Chondrocyte (in vitro differentiated cells): ENCODE data around the gene CCR4. TPM values are rescaled to one million over a fixed set of nuclear protein-coding genes. Genes with fewer than 3 reads are reported as not detected.
A peak's percentile ranks its signal among the peaks of the same experiment; 100 is the strongest.

Experiments used
- DNase-seq: peaks from one replicate; pipeline ENCODE4 v3.0.0; 2021; ENCODE audit warnings: mixed read lengths, low spot score
- H3K27ac Mint-ChIP-seq: one replicate; pipeline ENCODE4 v1.8.0; 2021; ENCODE audit warnings: mild to moderate bottlenecking, moderate library complexity, mixed read lengths; ENCODE audit not compliant: unreplicated experiment
- H3K27me3 Mint-ChIP-seq: 2 replicates; pipeline ENCODE4 v1.8.0; 2021; ENCODE audit warnings: low read depth, mixed read lengths
- H3K36me3 Mint-ChIP-seq: 2 replicates; pipeline ENCODE4 v1.8.0; 2021; ENCODE audit warnings: low read depth, mixed read lengths
- H3K4me1 Mint-ChIP-seq: 2 replicates; pipeline ENCODE4 v1.8.0; 2021; ENCODE audit warnings: low read depth, mild to moderate bottlenecking, mixed read lengths
- H3K4me3 Mint-ChIP-seq: one replicate; pipeline ENCODE4 v1.8.0; 2021; ENCODE audit warnings: mild to moderate bottlenecking, moderate library complexity, mixed read lengths; ENCODE audit not compliant: unreplicated experiment
- H3K9me3 Mint-ChIP-seq: 2 replicates; pipeline ENCODE4 v1.8.0; 2021; ENCODE audit warnings: low read depth, mixed read lengths
- total RNA-seq: library from RNA; stranded (reverse); gene quantifications from 3 replicates; pipeline ENCODE4 v1.2.1, GENCODE V29; 2021
- TF ChIP-seq, protein P1 (sequence below): fragments of 200-600 bp; sonication (generic); IDR thresholded peaks from 2 replicates; pipeline ENCODE4 v1.5.0; 2021; ENCODE audit warnings: antibody characterized with exemption, mild to moderate bottlenecking, moderate library complexity

Gene CCR4
- total RNA-seq, 1 donor from 2014 or later: not detected

DNA sequence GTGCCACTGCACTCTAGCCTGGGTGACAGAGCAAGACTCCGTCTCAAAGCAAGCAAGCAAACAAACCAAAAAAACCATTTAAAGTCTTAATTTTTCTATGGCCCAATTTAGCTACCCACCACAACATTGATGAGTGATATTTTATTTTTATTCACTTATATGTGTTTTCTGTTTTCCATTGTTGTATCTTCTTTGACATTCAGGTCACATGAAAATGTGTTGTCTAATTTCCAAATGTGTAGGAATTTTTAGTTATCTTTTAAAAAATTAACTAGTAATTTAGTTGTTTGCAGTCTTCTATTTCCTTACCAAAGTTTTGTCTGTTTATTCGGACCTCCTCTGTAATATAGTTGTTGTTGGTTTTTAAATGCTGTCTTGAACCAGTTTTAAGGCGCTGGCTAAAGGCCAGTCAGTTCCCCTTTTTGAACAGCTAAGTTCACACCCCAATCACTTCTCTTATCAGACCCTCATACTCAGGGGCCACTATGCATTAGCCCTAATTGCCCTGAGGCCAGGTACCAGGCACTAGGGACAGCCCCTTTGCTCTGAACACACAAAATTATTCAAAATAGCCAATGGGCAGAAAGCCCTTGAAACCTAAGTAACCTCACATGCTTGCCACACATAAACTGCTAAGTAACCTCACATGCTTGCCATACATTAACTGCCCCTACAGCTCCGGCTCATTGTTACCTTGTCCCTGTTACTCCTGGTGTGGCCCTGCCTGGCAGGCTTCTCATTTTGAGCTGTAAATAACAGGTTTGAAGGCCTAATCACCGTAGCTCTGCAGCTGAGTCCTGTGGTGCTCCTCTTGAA lies 4.3 kb upstream of the CCR4 start:
- H3K4me1 Mint-ChIP-seq: no peaks in the 10 kb centered on the region
- no peaks in the 10 kb centered on the region for H3K9me3 Mint-ChIP-seq
- no peaks in the 10 kb centered on the region for H3K27me3 Mint-ChIP-seq
- TF ChIP-seq, protein P1, sequence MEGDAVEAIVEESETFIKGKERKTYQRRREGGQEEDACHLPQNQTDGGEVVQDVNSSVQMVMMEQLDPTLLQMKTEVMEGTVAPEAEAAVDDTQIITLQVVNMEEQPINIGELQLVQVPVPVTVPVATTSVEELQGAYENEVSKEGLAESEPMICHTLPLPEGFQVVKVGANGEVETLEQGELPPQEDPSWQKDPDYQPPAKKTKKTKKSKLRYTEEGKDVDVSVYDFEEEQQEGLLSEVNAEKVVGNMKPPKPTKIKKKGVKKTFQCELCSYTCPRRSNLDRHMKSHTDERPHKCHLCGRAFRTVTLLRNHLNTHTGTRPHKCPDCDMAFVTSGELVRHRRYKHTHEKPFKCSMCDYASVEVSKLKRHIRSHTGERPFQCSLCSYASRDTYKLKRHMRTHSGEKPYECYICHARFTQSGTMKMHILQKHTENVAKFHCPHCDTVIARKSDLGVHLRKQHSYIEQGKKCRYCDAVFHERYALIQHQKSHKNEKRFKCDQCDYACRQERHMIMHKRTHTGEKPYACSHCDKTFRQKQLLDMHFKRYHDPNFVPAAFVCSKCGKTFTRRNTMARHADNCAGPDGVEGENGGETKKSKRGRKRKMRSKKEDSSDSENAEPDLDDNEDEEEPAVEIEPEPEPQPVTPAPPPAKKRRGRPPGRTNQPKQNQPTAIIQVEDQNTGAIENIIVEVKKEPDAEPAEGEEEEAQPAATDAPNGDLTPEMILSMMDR: no peak
- no peak overlapping the region for H3K4me3 Mint-ChIP-seq
- no peaks in the 10 kb centered on the region for H3K36me3 Mint-ChIP-seq
- H3K27ac Mint-ChIP-seq: no peak overlapping the region
- no peak for DNase-seq

DNA sequence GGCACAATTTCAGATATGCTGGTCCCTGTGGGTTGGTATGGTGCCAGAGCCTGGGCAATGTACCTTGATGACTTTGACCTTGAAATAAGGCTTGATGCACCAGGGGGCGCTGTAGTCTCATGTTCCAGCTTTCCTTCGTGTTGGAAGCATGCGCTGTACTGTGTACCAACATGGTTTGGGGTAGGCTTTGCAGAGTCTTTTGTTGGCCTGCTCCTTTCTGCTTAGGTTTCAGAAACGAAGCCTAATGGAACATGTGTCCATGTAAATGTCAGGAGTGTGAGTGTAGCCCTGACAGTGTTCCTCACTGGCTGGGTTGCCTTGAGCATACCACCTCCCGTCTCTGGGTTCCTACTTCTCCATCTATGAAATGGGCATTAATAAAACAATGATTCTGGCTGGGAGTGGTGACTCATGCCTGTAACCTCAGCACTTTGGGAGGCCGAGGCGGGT lies 3.6 kb upstream of the CCR4 start:
- no peak for DNase-seq

DNA sequence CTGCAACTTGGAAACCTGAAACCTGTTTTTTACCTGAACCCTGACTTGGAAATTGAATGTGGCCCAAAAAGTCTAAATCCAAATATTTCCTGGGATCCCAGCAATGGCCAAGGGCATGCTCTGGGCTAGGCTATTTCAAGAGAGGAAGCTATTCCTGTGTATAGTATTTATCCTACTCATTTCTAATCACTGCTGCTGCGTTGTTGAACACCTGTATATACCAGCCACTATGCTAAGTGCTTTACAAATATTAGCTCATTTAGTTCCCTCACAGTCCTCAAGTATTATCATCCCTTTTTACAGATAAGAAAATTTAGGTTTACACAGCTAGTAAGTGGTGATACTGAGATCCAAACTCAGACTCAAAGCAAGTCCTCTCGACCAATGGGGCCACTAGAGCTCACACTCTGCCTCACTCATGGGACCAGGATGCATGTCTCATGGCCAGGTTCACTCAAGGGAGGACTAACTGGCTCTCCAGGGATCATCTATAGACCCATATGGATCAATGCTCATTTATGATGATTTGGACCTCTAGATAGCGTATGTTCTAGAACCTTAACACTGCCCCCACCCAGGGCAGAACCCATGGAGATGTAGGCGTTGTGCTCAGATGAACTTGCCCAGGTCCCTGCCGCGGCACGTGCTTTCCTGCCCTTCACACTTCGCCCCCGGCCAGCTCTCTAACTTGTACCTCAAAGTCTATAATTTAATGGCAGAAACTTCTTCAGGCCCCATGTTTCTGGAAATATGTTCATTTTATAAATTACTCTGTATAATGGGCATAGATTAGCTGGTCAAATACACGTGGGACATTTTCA lies 2.6 kb upstream of the CCR4 start:
- Mint-ChIP-seq H3K9me3 (no peaks in the 10 kb centered on the region), H3K4me3 (no peak overlapping the region), H3K27me3 (no peaks in the 10 kb centered on the region), H3K36me3 (no peaks in the 10 kb centered on the region), H3K4me1 (no peaks in the 10 kb centered on the region), H3K27ac (no peak overlapping the region)
- TF ChIP-seq, protein P1: no peak
- DNase-seq: no peak

More for the DNA sequence above, 3.6 kb upstream of the CCR4 start:
- no peaks in the 10 kb centered on the region for H3K36me3 Mint-ChIP-seq
- TF ChIP-seq, protein P1: peak; percentile 87
- no peaks in the 10 kb centered on the region for H3K9me3 Mint-ChIP-seq
- H3K4me3 Mint-ChIP-seq: no peak overlapping the region
- H3K4me1 Mint-ChIP-seq: no peaks in the 10 kb centered on the region
- no peak overlapping the region for H3K27ac Mint-ChIP-seq
- no peaks in the 10 kb centered on the region for H3K27me3 Mint-ChIP-seq

DNA sequence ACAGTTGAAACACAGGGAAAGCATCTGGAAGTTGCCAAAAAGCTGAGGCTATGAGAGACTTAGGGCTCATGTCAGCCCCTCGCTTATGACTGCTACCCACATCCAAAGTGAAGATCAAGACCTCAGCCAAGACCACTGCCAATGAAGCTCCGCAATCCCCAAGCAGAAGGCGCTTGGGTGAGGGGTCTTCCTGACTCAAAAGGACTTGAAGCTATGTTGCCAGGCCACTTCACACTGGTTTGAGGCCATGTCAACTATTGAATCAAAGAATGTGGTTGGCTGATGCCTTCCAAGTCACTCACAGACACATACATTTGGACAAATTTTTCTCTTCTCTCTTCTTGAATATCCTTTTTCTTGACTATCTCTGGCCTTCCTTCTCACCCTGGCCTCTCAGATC lies 928 bp upstream of the CCR4 start:
- Mint-ChIP-seq H3K27ac (no peak overlapping the region), H3K4me3 (no peak overlapping the region), H3K27me3 (no peaks in the 10 kb centered on the region), H3K9me3 (no peaks in the 10 kb centered on the region), H3K36me3 (no peaks in the 10 kb centered on the region), H3K4me1 (no peaks in the 10 kb centered on the region)
- TF ChIP-seq, protein P1: no peak
- no peak for DNase-seq

DNA sequence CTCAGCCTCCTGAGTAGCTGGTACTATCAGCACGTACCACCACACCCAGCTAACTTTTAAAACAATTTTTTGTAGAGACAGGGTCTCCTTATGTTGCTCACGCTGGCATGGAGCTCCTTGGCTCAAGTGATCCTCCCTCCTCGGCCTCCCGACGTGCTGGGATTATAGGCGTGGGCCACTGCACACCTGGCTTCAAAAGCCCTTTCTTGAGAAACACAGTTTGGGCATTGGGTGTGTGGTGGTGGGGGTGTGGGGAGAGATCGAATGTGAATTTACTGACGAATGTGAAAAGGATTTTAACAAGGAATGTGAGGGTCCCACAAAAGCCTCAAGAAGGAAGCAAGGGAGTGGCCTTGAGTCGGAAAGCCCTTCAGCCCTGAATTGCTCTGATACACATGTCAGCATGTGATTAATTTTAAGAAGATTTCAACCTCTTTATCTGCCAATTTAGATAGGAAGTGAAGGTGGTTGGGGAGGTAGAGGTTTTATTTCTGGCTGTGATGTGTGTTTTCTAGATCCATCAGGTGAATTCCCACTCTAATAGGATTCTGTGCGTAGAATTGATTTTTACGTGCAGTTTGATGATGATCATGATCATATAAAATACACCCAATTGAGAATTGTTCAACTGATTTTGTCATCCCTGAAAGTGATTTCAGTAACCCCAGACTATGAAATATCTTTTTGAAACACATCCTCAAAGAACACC lies 1.1 kb downstream of the CCR4 start:
- TF ChIP-seq, protein P1: no peak
- no peak for DNase-seq
- Mint-ChIP-seq H3K4me3 (no peak overlapping the region), H3K9me3 (no peaks in the 10 kb centered on the region), H3K27ac (no peak overlapping the region), H3K27me3 (peaks cover 2% of the 10 kb centered on the region), H3K4me1 (peaks cover 2% of the 10 kb centered on the region), H3K36me3 (no peaks in the 10 kb centered on the region)
